Activated CD8-positive, alpha-beta memory T cell treated with anti-CD3 and anti-CD28 coated beads for 48 hours (primary cell): ENCODE results near the gene FAM131A.
A peak's percentile ranks its signal among the peaks of the same experiment; 100 is the strongest.
"Not testable (repeated sequence)": the region's sequence is repeated elsewhere in the genome, so short reads cannot be mapped to it uniquely, and the experiment has no call there.

ENCODE experiments used
- DNase-seq, 3 experiments: peaks; one replicate each; pipeline ENCODE4 v3.0.0-alpha.2; 2020; ENCODE audit warnings: low read depth in 2 of 3, low spot score in 2 of 3

The FAM131A gene

DNA sequence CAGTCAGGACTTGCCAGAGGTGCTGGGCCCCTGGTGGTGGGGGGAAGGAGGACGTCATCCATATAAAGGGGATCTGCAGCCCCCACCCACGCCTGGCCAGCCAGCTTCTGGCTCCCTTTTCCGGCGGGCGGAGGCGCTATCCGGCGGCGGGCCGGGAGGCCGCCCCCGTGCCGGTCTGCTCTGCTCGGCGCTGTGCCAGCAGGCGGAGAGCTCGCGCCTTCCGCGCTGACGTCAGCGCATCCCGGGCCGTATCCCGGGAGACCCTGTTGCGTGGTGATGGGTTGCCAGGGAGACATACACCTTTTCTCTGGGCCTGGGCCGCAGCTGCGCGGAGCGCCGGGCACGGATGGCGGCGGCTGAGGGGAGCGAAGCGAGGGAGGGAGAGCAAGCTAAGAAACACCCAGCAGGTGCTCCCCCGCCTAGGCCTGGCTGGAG lies 1.1 kb downstream of the FAM131A start:
- no peak for DNase-seq

DNA sequence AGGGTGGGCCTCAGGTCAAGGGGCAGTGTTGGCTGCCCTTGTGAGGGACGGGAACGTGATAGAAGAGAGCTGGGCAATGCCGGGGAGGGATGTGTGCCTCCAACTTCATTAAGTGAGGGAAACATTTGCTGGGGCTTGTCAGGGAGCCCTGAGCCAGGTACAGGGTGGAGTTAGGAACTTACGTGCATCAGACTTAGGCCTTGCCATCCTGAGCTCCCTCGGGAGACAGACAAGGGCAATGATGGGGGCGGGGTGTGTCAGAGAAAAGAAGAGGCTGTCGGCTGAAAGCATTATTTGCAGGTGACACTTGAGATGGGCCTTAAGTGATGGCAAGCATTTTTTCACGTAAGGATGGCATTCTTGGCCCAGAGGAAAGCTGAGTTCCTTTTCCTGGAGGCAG lies 1.6 kb downstream of the FAM131A start:
- DNase-seq, result no peak

DNA sequence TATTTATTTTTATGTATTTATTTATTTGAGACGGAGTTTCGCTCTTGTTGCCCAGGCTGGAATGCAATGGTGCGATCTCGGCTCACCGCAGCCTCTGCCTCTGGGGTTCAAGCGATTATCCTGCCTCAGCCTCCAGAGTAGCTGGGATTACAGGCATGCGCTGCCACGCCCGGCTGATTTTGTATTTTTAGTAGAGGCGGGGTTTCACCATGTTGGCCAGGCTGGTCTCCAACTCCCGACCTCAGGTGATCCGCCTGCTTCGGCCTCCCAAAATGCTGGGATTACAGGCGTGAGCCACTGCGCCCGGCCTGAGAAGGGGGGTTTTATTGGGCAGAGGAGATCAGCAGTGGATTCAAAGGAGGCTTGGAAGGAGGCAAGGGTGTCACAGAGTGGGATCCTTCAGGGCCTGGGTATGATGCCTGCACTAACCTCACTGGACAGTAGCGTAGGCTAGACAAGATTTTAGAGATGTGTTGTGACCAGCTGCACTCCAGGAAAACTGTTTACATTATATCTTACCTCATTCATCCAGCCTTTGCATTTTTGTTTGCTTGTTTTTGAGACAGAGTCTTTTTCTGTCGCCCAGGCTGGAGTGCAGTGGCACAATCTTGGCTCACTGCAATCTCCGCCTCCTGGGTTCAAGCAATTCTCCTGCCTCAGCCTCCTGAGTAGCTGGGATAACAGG lies 2.2 kb downstream of the FAM131A start:
- not testable (repeated sequence) for DNase-seq

DNA sequence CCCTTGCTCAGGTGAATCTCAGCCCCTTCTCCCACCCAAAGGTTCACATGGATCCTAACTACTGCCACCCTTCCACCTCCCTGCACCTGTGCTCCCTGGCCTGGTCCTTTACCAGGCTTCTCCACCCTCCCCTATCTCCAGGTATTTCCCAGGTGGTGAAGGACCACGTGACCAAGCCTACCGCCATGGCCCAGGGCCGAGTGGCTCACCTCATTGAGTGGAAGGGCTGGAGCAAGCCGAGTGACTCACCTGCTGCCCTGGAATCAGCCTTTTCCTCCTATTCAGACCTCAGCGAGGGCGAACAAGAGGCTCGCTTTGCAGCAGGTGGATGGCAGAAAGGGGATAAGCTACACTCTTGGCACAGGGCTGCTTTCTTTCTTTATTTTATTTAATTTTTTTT lies 4.5 kb downstream of the FAM131A start:
- no peak for DNase-seq

DNA sequence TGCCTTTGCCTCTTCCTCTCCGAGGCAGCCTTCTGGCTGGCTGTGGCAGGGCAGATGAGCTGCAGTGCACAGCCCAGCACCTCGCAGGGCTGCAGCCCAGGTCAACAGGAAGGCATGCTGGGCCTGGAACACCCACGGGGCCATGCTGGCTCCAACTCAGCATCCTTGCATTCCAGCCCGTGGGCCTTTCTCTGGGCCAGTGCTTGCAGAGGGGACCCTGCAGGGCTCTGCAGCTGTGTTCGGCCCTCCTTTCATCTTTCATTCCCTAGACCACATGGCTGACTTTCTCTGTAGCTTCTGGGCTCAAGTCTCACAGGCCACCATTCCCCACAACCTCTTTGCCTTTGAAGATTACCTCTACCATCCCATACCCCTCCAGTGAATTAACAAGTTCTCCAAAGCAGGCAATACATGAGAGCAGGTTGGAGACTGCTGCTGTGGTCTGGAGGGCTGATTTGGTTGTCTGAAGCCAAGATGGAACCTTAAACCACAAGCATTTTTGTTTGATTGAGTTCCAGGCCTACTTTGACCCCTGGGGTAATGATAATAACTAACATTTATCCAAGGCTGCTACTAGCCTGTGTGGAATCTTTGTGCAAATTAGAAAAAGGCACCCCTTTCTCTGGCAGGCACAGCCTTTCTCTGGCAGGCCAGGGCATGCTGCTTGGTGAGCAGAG lies 5.9 kb downstream of the FAM131A start:
- no peak for DNase-seq

DNA sequence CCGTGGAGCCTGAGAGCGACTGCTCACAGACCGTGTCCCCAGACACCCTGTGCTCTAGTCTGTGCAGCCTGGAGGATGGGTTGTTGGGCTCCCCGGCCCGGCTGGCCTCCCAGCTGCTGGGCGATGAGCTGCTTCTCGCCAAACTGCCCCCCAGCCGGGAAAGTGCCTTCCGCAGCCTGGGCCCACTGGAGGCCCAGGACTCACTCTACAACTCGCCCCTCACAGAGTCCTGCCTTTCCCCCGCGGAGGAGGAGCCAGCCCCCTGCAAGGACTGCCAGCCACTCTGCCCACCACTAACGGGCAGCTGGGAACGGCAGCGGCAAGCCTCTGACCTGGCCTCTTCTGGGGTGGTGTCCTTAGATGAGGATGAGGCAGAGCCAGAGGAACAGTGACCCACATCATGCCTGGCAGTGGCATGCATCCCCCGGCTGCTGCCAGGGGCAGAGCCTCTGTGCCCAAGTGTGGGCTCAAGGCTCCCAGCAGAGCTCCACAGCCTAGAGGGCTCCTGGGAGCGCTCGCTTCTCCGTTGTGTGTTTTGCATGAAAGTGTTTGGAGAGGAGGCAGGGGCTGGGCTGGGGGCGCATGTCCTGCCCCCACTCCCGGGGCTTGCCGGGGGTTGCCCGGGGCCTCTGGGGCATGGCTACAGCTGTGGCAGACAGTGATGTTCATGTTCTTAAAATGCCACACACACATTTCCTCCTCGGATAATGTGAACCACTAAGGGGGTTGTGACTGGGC lies 7.3 kb downstream of the FAM131A start:
- no peak for DNase-seq

DNA sequence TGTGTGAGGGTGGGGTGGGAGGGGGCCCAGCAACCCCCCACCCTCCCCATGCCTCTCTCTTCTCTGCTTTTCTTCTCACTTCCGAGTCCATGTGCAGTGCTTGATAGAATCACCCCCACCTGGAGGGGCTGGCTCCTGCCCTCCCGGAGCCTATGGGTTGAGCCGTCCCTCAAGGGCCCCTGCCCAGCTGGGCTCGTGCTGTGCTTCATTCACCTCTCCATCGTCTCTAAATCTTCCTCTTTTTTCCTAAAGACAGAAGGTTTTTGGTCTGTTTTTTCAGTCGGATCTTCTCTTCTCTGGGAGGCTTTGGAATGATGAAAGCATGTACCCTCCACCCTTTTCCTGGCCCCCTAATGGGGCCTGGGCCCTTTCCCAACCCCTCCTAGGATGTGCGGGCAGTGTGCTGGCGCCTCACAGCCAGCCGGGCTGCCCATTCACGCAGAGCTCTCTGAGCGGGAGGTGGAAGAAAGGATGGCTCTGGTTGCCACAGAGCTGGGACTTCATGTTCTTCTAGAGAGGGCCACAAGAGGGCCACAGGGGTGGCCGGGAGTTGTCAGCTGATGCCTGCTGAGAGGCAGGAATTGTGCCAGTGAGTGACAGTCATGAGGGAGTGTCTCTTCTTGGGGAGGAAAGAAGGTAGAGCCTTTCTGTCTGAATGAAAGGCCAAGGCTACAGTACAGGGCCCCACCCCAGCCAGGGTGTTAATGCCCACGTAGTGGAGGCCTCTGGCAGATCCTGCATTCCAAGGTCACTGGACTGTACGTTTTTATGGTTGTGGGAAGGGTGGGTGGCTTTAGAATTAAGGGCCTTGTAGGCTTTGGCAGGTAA lies 8.1 kb downstream of the FAM131A start:
- DNase-seq, result no peak

GRCh38 chr3:184346480-184347190 lies 9.2 kb downstream of the FAM131A start:
- DNase-seq, result no peak

DNA sequence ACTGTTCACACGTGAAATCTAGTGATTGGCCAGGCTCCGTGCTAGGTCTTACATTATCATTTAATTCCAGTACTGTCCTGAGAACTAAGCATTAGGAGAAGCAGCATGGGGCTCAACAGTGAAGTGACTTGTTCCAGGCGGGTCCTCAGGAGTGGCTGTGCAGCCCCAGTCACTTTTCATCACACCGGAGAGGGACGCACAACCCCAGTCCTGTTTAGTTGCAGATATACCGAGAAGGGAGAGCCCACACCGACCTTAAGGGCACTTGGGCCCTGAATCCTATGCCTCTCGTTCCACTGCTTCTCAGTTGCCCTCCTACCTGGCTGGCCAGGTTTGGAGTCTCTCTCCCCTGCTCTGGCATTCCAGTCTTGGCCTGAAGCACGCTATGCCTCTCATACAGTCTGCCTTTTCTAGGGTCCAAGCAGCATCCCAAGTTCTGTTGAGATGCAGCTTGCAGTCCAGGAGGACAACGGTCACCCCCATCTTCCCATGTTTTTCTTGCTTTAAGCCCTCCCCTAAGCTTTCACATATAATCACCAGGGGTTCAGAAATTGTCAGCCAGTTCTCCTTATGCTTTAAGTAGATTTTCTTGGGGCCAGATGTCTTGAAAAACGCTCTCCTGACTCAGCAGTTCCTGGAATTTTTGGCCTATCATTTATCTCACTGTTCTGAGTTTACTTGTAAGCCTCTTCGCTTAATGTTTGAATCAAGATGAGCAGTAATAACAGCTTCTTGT lies 10.1 kb downstream of the FAM131A start:
- no peak for DNase-seq

DNA sequence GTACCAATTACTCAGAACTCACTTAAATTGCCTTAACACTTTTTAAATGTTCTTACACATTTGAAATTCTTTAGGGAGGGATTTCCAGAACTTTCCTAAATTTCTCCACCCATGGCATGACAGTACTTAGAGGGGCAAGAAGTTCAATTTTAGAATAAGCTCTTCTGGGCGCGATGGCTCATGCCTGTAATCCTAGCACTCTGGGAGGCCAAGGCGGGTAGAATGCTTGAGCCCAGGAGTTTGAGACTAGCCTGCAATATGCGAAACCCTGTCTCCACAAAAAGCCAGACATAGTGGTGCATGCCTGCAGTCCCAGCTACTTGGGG lies 10.6 kb downstream of the FAM131A start:
- DNase-seq, result no peak

- DNase-seq, result no peak
Measured at GRCh38 chr3:184349563-184350470, 12.4 kb downstream of the FAM131A start.

DNA sequence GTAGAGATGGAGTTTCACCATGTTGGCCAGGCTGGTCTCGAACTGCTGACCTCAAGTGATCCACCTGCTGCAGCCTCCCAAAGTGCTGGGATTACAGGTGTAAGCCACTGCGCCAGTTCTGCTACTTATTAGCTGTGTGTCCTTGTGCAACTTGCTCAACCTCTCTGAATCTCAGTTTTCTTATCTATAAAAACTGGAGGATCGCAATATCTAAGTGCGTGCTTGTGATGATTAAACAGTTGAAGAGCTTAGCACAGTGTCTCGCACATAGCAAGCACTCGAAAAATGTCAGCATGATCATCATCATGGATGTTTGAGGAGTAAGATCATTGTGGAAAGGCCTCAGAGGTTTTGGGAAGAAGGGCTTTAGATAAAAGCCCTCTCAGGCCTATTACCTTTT lies 13.2 kb downstream of the FAM131A start:
- DNase-seq, result no peak

DNA sequence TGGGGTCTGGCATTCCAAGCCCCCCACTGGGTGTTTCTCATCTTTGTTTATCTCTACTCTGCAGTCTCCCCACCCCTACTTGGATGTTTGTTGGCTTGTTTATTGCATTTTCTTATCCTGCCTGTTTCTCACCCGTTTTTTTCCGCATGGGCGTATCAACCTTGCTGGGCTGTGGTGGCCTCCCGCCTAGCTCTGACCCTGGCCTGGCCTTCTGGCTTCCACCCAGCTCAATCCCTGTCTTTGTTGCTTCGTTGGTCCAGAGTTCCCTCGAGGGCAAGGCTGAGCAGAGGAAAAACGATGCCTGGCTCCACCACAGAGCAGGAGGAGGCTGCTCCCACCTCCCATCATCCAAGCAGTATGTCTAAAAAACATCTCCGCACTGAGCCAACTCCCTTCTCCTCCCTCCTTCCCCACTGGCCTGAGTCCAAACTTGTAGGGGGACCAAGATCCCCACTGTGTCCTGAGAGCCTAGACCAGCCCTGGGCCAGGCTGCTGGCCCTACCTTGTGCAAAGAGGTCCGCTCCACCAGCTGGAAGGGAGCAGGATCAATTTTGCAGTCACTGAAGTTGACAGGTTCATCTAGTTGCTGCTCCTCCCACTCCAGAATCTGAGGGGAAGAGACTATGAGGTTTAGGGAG lies 14.2 kb downstream of the FAM131A start:
- no peak for DNase-seq

- DNase-seq, result no peak
Measured at GRCh38 chr3:184352149-184352785, 14.9 kb downstream of the FAM131A start.

- no peak for DNase-seq
Measured at GRCh38 chr3:184352897-184353545, 15.6 kb downstream of the FAM131A start.

DNA sequence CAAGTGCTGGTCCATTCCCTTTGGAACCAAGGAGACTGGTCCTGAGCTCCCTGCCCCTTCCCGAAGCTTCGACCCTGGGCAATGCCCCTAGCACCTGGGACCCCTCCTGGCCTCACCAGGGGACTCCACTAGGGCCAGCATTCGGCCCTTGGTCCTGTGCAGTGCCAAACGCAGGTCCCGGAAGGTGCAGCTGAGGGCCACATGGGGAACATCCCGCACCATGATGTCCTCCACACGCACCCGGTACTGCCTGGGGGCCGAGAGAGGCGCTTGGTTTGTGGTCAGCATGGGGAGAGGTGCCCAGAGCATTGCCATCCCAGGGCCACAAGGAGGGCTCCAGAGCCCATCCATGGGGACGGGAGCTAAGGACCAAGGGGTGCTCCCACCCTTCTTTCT lies 16.1 kb downstream of the FAM131A start:
- no peak for DNase-seq

DNA sequence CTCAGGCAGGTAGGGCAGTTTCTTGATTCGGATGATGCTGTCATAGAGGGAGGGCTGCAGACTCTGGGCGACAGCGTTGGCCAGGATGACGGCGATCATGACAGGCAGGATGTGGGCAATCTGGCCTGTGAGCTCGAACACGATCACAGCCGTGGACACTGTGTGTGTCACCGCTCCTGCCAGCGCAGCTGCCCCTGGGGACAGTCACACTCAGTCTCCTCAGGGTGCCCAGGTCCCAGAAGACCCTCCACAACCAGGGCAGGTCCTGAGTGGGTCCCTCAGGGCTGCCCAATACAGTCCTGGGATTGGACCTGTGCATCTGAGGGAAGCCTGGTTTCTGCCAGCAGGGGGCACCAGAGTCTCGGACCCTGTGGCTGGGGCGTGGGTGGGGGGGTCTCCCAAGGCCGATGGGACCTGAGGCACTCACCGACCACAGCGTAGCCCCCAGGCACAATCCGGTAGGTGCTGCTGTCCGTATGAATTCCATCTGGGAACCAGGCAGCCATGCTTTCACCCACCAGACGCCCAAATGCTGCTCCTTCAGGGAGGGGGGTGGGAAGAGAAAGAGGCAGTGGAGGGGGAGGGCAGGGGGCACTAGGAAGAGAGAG lies 16.8 kb downstream of the FAM131A start:
- DNase-seq, result peak in 1 of 3 experiments; percentile 45
